ENCODE results near the gene PTX4.

DNA sequence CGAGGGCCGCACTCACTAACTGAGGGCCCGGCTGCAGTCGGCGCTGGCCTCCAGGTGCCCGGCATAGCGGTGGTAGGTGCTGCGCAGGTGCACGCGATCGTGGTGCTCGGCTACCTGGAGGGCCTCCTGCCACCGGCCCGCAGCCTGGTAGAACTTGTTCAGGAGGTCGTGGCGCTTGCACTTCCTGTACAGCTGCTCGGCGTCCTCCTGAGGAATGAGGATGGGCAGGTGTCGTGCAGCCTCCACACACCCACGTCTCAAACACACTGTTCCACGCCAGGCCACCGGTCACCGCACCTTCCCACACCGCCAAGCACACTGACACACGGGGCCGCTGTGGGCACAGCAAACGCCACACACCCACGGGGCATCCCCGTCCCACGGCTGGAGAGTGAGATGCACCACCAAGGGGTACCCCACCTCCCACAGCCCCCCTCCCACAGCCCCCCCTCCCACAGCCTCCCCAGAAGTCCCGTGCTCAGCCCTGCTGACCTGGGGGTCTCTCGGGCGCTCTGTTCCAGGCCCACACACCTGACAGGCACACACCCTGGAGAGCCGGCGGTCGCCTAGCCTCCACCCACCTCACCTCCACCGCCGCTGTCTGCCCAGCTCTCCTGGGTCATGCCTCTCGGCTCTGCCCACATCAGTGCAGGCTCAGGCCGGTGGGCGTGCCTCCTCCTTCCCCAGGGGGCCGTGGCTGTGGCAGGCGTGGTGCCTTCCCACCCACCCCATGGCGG is 37.3 kb upstream of the PTX4 start:
- TF ChIP-seq, protein P1, sequence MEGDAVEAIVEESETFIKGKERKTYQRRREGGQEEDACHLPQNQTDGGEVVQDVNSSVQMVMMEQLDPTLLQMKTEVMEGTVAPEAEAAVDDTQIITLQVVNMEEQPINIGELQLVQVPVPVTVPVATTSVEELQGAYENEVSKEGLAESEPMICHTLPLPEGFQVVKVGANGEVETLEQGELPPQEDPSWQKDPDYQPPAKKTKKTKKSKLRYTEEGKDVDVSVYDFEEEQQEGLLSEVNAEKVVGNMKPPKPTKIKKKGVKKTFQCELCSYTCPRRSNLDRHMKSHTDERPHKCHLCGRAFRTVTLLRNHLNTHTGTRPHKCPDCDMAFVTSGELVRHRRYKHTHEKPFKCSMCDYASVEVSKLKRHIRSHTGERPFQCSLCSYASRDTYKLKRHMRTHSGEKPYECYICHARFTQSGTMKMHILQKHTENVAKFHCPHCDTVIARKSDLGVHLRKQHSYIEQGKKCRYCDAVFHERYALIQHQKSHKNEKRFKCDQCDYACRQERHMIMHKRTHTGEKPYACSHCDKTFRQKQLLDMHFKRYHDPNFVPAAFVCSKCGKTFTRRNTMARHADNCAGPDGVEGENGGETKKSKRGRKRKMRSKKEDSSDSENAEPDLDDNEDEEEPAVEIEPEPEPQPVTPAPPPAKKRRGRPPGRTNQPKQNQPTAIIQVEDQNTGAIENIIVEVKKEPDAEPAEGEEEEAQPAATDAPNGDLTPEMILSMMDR (IDR thresholded peaks at IDR 0.05), result no peak
- no peak for TF ChIP-seq POLR2A (IDR thresholded peaks at IDR 0.05)

Data from thyroid gland (tissue), 4 donors.